GM12878 (cell line): ENCODE measurements around the gene LOXL3. TPM values are rescaled to one million over a fixed set of nuclear protein-coding genes. Genes with fewer than 3 reads are reported as not detected.
A peak's percentile ranks its signal among the peaks of the same experiment; 100 is the strongest.

Experiments used
- ATAC-seq: fragments of 200-7000 bp; cut with Tn5 transposase; 3 replicates; pipeline ENCODE4 v1.9.1; 2020; ENCODE audit warnings: mild to moderate bottlenecking, moderate library complexity
- BruUV-seq: library from RNA; stranded (reverse); fragments of 400-500 nt; replicated peaks from 2 replicates; lab custom pipeline; 2021; lab: Mats Ljungman, UMichigan
- CTCF ChIA-PET: fragments of 300-600 bp; sonication (Branson Sonifier 250); formaldehyde crosslinking; extraction: SDS; loops from one replicate; lab custom pipeline; 2021; ENCODE audit warnings: inconsistent platforms; lab: Yijun Ruan, JAX
- POLR2A ChIA-PET: fragments of 350-600 bp; formaldehyde crosslinking; extraction: SDS; loops from one replicate; lab custom pipeline; 2021; ENCODE audit warnings: inconsistent platforms; lab: Charles Lee
- RAD21 ChIA-PET: fragments of 300-600 bp; sonication (Branson Sonifier 250); formaldehyde crosslinking; loops from one replicate; lab custom pipeline; 2023; ENCODE audit warnings: antibody characterized with exemption; ENCODE audit not compliant: unreplicated experiment; lab: Charles Lee
- SMC1A ChIA-PET: fragments of 300-600 bp; sonication (Branson Sonifier 250); formaldehyde crosslinking; loops from one replicate; lab custom pipeline; 2023; ENCODE audit not compliant: unreplicated experiment, uncharacterized antibody; lab: Charles Lee
- DNase-seq: peaks from one replicate; pipeline ENCODE4 v3.0.0-alpha.2; 2011; ENCODE audit warnings: low read depth, low spot score
- FAIRE-seq: peaks from 3 replicates; lab custom pipeline; 2011; peaks lifted over from hg19 to GRCh38; lab: Jason Lieb, UNC
- H2AFZ ChIP-seq: 2 replicates; pipeline ENCODE4 v1.6.0; 2011; ENCODE audit warnings: low read depth, low read length, control low read depth; ENCODE audit not compliant: control insufficient read depth
- H3K27ac ChIP-seq: 2 replicates; pipeline ENCODE4 v1.5.1; 2011; ENCODE audit warnings: control low read depth; ENCODE audit not compliant: control insufficient read depth, insufficient read depth
- H3K27me3 ChIP-seq, 2 experiments: replicated peaks in 1 of 2; 2 replicates each; pipeline versions ENCODE4 v1.6.0 to v1.6.1; 2011; ENCODE audit warnings: low read length in 1 of 2; ENCODE audit not compliant: control insufficient read depth in 2 of 2, insufficient read depth in 2 of 2
- H3K36me3 ChIP-seq, 2 experiments: 2 replicates each; pipeline ENCODE4 v1.5.1; 2011; ENCODE audit warnings: low read length in 1 of 2; ENCODE audit not compliant: control insufficient read depth in 2 of 2, insufficient read depth in 2 of 2
- H3K4me1 ChIP-seq: 2 replicates; pipeline ENCODE4 v1.6.1; 2011; ENCODE audit warnings: mild to moderate bottlenecking, low read length, moderate library complexity, mixed read lengths; ENCODE audit not compliant: control insufficient read depth, insufficient read depth
- H3K4me2 ChIP-seq: 2 replicates; pipeline ENCODE4 v1.6.0; 2011; ENCODE audit warnings: control low read depth; ENCODE audit not compliant: control insufficient read depth, insufficient read depth
- H3K4me3 ChIP-seq: fragments of 200-600 bp; sonication (generic); 2 replicates; pipeline ENCODE4 v1.5.1; 2016
- H3K79me2 ChIP-seq: 2 replicates; pipeline ENCODE4 v1.6.0; 2011; ENCODE audit warnings: low read length; ENCODE audit not compliant: control insufficient read depth, insufficient read depth
- H3K9ac ChIP-seq: 2 replicates; pipeline ENCODE4 v1.8.0; 2011; ENCODE audit warnings: low read length, control low read depth, mixed read lengths; ENCODE audit not compliant: control insufficient read depth, insufficient read depth
- H3K9me3 ChIP-seq: replicated peaks from 3 replicates; pipeline ENCODE4 v1.5.1; 2011; ENCODE audit warnings: mild to moderate bottlenecking, low read length; ENCODE audit not compliant: control insufficient read depth, insufficient read depth
- H4K20me1 ChIP-seq: 2 replicates; pipeline ENCODE4 v1.6.0; 2011; ENCODE audit not compliant: control insufficient read depth, insufficient read depth
- SMAD5 ChIP-seq: IDR thresholded peaks from 2 replicates; pipeline ENCODE4 v1.6.1; 2016; ENCODE audit warnings: antibody characterized with exemption, low read depth
- SP1 ChIP-seq: IDR thresholded peaks from one replicate; pipeline ENCODE4 v1.6.1; 2011; ENCODE audit warnings: low read depth, low read length
- WGBS: methylation state at CpG from one replicate; pipeline ENCODE4 v1.1.6; 2016; ENCODE audit warnings: low lambda C conversion rate; ENCODE audit not compliant: insufficient replicate concordance, insufficient coverage; ENCODE audit errors: missing lambda C conversion rate; 5-methylcytosine and 5-hydroxymethylcytosine counted together
- in situ Hi-C: fragments of 300-500 bp; cut with MboI; formaldehyde crosslinking; loops from 9 replicates; pipeline ENCODE4 v1.14.3; 2018; ENCODE audit warnings: mixed read lengths
- intact Hi-C: fragments of 100-400 bp; cut with micrococcal nuclease; formaldehyde crosslinking; loops from one replicate; pipeline ENCODE4 v1.14.2; 2022; ENCODE audit not compliant: unreplicated experiment
- polyA plus RNA-seq, 11 experiments: library from polyadenylated mRNA; depleted of rRNA in 4 of 11; unstranded in 6 of 11; stranded (reverse) in 5 of 11; fragments of >200 nt; fragmentation: Nextera tagmentation in 4 of 11; fragmentation: Illumina TruSeq in 1 of 11; extraction: Ambion mirVana in 4 of 11; extraction: Trizol in 1 of 11; gene quantifications; 1 replicate in 1 of 11; 2 replicates in 10 of 11; pipeline versions ENCODE4 v1.2.1 to v1.2.3, GENCODE V29; 2011 to 2016; ENCODE audit warnings: inconsistent platforms in 2 of 11, missing spikeins in 2 of 11, low read depth in 1 of 11
- total RNA-seq, 4 experiments: library from RNA; depleted of rRNA in 3 of 4; stranded (reverse); fragments of >200 nt in 3 of 4; fragmentation: Illumina TruSeq in 1 of 4; extraction: Trizol in 1 of 4; gene quantifications; 2 replicates each; pipeline versions ENCODE4 v1.2.1 to v1.2.3, GENCODE V29; 2013 to 2021
- TF ChIP-seq, protein P1 (sequence below): fragments of 450-650 bp; IDR thresholded peaks from 2 replicates; pipeline ENCODE4 v1.6.1; 2017; ENCODE audit warnings: antibody characterized with exemption, mild to moderate bottlenecking, moderate library complexity
- TF ChIP-seq, protein P2 (sequence below): IDR thresholded peaks from 2 replicates; pipeline ENCODE4 v1.6.1; 2012; ENCODE audit warnings: mild to moderate bottlenecking, low read depth, low read length

LOXL3 gene
- total and polyA plus RNA-seq, 10 of the 15 experiments (the other 5 are each of a cell fraction or from before 2014, with no cell fraction given): 6.2 to 40.9 (median 23.3) TPM

DNA sequence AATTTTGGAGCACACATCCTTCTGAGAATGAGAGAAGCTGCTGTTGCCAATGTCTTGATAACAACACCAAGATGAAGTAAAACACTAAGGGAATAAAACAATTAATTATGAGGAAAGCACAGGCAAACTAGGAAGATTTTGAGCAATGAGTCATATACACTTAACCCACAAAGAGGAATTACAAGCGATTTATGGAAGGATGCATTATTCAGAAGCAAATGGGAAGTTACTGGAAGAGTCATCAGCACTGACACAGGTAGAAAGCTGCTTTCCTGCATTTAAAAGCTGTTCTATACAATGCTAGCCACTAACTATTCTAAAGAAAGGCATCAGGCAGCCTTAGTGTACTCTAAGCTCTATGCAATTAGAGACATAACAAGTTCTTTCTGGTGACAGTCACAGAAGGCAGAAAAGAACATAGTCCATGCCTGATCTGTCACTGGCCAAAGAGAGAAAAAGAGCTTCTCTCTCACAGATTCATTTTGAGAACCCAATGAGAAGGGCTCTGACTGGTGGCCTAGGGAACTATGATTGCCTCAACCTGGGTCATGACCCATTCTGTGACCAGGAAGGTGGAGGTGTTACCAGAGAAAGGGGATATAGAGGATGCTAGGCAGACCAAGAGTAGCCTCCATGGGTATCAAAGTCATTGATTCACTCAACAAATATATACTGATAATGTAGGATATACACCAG lies 49.0 kb upstream of the LOXL3 start (continued):
- TF ChIP-seq SP1: no peak
- TF ChIP-seq, all 136 proteins: peak for 0

DNA sequence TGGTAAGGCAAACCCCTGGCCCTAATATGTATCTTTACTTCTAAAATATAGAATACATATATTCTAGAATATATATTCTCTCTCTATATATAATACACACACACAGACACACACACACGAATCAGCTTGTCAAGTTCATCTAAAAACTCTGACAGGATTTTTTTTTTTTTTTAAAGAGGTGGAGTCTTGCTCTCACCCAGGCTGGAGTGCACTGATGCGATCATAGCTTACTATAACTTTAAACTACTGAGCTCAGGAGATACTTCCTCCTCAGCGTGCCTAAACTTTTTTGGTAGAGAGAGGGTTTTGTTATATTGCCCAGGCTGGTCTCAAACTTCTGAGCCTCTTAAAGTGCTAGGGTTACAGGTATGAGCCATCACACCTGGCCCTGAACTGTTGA lies 45.9 kb upstream of the LOXL3 start:
- intact Hi-C loops (no loop called here), in situ Hi-C loops (loop anchor here (10.0 kb wide), 1 partner anchor 355 kb away; no protein-coding TSS in a partner anchor)
- no peak for TF ChIP-seq SMAD5
- TF ChIP-seq, protein P1, sequence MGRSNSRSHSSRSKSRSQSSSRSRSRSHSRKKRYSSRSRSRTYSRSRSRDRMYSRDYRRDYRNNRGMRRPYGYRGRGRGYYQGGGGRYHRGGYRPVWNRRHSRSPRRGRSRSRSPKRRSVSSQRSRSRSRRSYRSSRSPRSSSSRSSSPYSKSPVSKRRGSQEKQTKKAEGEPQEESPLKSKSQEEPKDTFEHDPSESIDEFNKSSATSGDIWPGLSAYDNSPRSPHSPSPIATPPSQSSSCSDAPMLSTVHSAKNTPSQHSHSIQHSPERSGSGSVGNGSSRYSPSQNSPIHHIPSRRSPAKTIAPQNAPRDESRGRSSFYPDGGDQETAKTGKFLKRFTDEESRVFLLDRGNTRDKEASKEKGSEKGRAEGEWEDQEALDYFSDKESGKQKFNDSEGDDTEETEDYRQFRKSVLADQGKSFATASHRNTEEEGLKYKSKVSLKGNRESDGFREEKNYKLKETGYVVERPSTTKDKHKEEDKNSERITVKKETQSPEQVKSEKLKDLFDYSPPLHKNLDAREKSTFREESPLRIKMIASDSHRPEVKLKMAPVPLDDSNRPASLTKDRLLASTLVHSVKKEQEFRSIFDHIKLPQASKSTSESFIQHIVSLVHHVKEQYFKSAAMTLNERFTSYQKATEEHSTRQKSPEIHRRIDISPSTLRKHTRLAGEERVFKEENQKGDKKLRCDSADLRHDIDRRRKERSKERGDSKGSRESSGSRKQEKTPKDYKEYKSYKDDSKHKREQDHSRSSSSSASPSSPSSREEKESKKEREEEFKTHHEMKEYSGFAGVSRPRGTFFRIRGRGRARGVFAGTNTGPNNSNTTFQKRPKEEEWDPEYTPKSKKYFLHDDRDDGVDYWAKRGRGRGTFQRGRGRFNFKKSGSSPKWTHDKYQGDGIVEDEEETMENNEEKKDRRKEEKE: no peak
- TF ChIP-seq, protein P2, sequence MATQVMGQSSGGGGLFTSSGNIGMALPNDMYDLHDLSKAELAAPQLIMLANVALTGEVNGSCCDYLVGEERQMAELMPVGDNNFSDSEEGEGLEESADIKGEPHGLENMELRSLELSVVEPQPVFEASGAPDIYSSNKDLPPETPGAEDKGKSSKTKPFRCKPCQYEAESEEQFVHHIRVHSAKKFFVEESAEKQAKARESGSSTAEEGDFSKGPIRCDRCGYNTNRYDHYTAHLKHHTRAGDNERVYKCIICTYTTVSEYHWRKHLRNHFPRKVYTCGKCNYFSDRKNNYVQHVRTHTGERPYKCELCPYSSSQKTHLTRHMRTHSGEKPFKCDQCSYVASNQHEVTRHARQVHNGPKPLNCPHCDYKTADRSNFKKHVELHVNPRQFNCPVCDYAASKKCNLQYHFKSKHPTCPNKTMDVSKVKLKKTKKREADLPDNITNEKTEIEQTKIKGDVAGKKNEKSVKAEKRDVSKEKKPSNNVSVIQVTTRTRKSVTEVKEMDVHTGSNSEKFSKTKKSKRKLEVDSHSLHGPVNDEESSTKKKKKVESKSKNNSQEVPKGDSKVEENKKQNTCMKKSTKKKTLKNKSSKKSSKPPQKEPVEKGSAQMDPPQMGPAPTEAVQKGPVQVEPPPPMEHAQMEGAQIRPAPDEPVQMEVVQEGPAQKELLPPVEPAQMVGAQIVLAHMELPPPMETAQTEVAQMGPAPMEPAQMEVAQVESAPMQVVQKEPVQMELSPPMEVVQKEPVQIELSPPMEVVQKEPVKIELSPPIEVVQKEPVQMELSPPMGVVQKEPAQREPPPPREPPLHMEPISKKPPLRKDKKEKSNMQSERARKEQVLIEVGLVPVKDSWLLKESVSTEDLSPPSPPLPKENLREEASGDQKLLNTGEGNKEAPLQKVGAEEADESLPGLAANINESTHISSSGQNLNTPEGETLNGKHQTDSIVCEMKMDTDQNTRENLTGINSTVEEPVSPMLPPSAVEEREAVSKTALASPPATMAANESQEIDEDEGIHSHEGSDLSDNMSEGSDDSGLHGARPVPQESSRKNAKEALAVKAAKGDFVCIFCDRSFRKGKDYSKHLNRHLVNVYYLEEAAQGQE: no peak
- no peak overlapping the region for H3K27ac ChIP-seq
- H3K9ac ChIP-seq: no peak overlapping the region
- ChIA-PET POLR2A (interaction anchor here (0.6 kb wide), 1 partner anchor 132 kb away, joined by 6 read pairs; no protein-coding TSS in a partner anchor), SMC1A (interaction anchor here (6.7 kb wide), 1 partner anchor 10 kb away, joined by 44 read pairs; no protein-coding TSS in a partner anchor), CTCF (interaction anchor here (7.6 kb wide), 1 partner anchor 11 kb away, joined by 74 read pairs; no protein-coding TSS in a partner anchor), RAD21 (interaction anchor here (1.0 to 1.1 kb wide), 2 partner anchors 11 to 19 kb away, joined by 3 read pairs; no protein-coding TSS in a partner anchor)
- no peaks in the 10 kb centered on the region for H3K36me3 ChIP-seq
- H4K20me1 ChIP-seq: no peaks in the 10 kb centered on the region
- DNase-seq (no peak), FAIRE-seq (no peak), ATAC-seq (peak; percentile 48)
- no peaks in the 10 kb centered on the region for H3K4me1 ChIP-seq
- H3K4me3 ChIP-seq: no peak overlapping the region
- no peaks in the 10 kb centered on the region; a peak in 3 of 4 replicates for H3K27me3 ChIP-seq
- H3K9me3 ChIP-seq: no peaks in the 10 kb centered on the region
- BruUV-seq: no TSS peak
- 0% methylated on average over 3 of the region's 3 CpGs for WGBS
- H2AFZ ChIP-seq: no peak overlapping the region
- H3K4me2 ChIP-seq: no peak overlapping the region
- H3K79me2 ChIP-seq: no peaks in the 10 kb centered on the region
